GM11168 (cell line): ENCODE measurements around the gene CBX3.

Experiments
- in situ Hi-C: fragments of 300-500 bp; cut with MboI; formaldehyde crosslinking; loops from one replicate; pipeline ENCODE4 v1.12.0; 2022; ENCODE audit warnings: low sequenced_read_pairs; ENCODE audit not compliant: unreplicated experiment

CBX3 gene

GRCh38 chr7:26186364-26187311, 14.9 kb upstream of the CBX3 start:
- in situ Hi-C loops = no loop called here

DNA sequence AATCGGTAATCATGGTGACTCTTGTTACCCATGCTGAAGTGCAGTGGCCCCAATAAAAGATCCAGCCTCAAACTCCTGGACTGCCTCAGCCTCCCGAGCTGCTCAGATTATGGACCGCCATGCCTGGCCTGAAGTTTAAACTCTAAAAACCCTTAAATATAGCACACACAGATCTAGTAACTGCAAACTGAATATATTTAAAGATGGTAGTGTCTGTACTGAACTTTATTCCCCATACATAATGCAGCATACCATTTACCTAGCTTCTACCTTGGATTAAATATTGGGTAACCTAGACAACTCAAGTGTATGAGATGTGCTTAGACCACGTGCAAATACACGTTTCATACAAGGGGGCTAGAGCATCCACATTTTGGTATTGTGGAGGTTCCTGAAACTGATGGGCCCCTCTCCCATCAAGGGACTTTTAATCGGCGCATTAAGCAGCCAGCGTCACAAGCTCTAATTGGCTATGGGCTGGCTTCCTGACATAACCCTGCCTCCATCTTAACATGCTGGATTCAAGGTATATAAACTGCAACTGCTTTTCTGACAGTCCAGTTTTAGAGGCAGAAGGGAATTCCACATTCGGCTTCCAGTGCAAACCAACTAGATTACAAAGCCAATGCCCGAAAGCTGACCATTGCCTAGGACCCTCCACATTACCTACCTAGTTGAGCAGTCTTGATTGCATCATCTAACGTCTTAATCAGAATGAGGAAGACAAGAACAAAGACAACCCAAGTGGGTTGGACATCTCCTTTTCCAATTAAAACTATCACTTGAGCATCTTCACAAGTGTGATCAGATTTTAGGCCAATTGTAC, 14.0 kb upstream of the CBX3 start:
- in situ Hi-C loops = no loop called here

GRCh38 chr7:26188206-26188956, 13.2 kb upstream of the CBX3 start:
- in situ Hi-C loops = no loop called here

DNA sequence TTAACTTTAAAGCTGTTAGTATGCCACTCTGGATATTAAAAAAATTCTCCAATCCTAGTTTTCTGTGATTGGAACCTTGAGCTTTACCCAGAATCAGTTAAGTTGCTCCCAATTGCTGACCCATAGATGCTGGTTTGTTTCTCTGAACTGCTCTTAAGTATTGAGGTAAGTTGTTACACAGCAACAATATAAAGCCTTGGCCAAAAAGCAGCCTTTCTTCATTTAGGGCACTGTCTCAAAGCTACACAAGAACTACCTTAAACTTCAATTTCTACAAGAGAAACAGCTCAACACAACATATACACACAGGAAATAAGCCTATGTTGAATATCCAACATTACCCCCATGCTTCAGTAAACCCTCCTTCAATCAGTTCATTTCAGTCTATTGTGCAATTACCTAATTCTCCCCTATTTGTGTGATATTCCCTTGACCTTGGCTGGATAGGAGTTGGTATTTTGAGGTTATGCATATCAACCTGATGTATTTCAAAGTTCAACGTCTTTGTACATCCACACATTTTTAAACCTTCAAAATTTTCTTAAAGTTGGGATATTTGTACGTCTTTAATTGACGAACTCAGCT, 12.5 kb upstream of the CBX3 start:
- in situ Hi-C loops = no loop called here

- in situ Hi-C loops = loop anchor here (10.0 kb wide), 1 partner anchor 95 kb away; no protein-coding TSS in a partner anchor
These were observed 11.8 kb upstream of the CBX3 start for GRCh38 chr7:26189697-26190096.

- in situ Hi-C loops = loop anchor here (10.0 kb wide), 1 partner anchor 96 kb away; no protein-coding TSS in a partner anchor
These were observed 11.1 kb upstream of the CBX3 start for GRCh38 chr7:26190417-26190869.

DNA sequence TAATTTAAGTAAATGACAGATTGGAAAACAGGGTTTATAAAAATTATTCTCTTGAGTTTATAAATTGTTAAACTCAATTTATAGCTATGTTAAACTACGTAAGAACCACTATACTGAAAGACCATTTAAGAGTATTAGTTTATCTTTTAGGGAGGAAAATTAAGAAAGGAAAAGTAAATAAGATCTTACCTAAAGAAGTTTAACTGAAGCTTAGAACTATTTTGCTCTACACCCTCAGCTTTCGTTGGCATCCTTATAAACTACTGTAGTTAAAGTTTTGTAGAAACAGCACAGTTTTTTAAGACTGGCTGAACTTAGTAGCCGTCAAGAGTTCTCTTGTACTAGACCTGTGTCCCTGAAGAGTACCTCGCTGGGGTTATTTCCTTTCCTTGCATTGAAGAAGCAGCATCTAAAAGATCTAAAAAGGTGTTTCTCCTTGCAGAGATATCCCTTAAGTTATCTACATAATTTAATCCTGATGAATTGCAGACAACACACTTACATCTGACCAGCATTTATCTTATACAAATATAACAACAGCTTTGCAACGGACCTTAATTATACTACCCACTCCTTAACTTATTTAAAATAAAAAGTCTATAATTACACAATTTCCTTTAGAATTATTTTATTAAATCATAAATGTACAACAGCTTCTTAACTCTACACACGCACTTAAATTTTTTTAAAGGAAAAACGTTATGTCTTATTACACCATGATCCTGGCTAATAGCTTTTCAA, 10.1 kb upstream of the CBX3 start:
- in situ Hi-C loops = loop anchor here (10.0 kb wide), 1 partner anchor 97 kb away; no protein-coding TSS in a partner anchor

- in situ Hi-C loops = loop anchor here (10.0 kb wide), 1 partner anchor 97 kb away; no protein-coding TSS in a partner anchor
These were observed 9.5 kb upstream of the CBX3 start for GRCh38 chr7:26191974-26192479.

DNA sequence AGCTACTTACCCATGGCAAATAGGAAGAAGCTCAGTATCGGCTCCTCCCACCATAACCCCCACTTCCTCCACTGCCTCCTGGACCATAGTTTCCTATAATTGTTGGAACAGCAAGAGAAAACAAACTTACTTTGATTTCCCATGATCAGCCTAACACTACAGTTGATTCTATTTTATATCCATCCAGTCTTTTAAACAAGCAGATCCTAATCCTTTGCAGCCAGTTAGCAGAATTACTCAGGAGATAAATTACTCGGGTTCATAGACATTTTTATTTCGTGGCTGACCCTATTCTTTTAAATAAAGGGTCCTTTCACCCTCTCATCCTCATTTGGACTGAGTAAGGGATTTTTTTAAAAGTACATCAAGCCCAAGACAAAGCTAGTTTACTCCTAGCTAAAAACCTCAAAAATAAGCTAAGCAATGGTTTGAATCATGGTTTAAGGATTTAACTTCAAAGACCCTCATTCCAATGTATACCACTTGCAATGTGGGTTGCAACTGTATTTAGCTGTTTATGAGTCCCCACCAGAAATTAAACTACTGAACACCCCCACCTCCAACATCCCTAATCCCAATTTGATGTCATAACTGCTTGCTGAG, 9.0 kb upstream of the CBX3 start:
- in situ Hi-C loops = loop anchor here (10.0 kb wide), 1 partner anchor 98 kb away; no protein-coding TSS in a partner anchor

DNA sequence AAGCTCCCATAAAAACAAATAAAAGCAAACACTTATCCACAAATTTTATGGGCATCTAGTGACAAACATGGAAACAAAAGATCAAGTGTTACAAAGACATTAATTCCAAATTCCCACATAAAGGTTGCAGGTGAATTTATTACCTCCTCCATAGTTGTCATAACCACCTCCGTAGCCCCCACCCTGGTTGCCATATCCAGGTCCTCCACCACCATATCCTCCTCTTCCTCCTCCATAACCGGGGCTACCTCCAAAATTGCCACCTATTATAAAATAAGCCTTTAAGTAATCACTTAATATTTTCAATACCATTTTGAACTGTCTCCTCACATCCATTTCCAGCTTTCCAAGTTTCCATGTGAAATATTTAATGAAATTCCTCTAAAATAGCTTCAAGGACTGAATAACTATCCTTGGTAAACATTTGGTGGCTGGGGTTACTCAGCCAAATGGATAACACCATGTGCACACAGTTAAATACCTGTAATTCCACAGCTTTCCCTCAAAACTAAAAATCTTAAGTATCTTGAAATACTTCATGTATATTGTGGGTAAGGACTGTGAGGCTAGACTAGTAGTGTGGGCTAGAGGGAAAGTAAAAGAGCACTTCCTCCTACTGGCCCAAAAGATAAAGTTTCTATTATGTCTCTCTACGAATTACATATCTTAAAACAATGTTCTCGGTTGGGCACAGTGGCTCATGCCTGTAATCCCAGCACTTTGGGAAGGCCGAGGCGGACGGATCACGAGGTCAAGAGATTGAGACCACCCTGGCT, 7.9 kb upstream of the CBX3 start:
- in situ Hi-C loops = loop anchor here (10.0 kb wide), 1 partner anchor 99 kb away; no protein-coding TSS in a partner anchor

DNA sequence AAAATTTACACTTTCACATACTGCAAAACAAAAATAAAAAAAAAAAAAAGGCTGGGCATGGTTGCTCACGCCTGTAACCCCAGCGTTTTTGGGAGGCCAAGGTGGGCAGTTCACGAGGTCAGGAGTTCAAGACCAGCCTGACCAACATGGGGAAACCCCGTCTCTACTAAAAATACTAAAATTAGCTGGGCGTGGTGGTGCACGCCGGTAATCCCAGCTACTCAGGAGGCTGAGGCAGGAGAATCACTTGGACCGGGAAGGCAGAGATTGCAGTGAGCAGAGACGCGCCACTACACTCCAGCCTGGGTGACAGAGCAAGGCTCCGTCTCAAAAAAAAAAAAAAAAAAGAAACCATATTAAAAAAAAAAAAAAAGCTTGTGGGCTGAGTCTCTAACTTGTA, 6.8 kb upstream of the CBX3 start:
- in situ Hi-C loops = loop anchor here (10.0 kb wide), 1 partner anchor 100 kb away; no protein-coding TSS in a partner anchor

GRCh38 chr7:26195182-26195581, 6.4 kb upstream of the CBX3 start:
- in situ Hi-C loops = loop anchor here (10.0 kb wide), 1 partner anchor 100 kb away; no protein-coding TSS in a partner anchor

DNA sequence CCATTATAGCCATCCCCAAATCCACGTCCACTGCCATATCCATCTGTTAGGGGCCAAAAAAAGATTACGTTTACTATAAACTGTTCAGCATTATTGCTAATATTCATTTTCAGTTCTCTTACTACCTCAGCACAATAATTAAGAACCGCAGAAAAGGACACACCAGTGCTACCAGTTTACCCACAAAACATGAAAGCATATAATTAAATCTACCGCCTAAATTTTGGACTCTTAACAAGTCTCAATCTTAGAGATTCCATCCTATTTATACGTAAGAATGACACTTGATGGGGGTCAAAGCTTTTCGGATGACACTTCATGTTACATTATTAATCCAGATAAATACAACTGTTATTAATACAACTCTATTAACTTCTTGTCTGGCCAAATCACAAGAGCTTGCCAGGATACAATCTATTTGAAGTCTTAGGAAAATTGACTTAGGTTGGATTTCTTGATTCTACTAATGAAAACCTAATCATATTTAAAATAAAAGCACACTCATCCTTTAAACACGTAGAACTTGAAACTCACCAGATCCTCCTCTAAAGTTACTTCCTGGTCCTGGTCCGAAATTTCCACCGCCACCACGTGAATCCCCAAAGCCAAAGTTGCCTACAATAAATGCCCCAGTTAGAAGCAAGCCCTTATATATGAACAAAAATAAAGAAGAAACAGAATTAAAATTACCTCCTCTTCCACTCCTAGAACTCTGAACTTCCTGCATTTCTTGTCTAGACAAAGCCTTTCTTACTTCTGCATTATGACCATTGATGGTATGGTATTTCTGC, 5.5 kb upstream of the CBX3 start:
- in situ Hi-C loops = loop anchor here (10.0 kb wide), 1 partner anchor 101 kb away; no protein-coding TSS in a partner anchor

DNA sequence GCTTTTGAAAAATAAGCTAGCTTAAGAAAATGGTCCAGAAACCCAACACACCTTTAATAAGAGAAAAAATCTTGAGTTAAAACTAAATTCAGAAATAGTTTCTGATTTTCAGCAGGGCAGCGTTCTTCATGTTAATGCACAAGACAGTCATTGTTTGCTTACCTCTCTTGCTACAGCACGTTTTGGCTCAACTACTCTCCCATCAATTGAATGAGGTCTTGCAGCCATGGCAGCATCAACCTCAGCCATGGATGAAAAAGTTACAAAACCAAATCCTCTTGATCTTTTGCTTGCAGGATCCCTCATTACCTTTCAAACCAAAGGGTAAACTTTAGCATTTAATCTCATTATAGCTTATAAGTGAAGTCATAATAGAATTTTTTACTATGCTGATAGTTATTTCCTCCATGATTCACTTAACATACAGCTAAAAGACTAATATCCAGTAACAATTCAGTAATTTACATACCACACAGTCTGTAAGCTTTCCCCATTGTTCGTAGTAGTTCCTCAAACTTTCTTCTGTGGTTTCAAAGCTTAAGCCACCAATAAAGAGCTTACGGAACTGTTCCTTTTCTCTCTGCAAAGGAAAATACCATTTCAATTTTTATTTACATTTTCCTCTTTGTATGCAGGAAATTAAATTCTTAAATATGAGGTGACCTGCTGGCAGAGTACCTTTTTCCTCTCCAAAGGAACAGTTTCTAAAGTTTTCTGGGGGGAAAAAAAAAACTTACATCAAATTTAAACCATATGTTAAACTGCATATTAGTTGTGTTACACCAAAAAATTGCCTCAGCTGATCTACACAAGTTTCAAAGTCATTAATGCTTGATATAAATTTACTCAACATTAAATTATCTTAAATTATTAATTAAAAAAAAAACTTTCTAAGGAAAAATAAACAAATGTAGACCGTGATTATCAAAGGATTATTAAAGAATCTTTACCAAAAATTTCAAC, 4.1 kb upstream of the CBX3 start:
- in situ Hi-C loops = loop anchor here (10.0 kb wide), 1 partner anchor 103 kb away; no protein-coding TSS in a partner anchor

- in situ Hi-C loops = loop anchor here (10.0 kb wide), 1 partner anchor 103 kb away; no protein-coding TSS in a partner anchor
These were observed 3.3 kb upstream of the CBX3 start for GRCh38 chr7:26198133-26198780.
